HG02840 (cell line): Measurements from ENCODE around the gene AKAP13.

Experiments used
- ATAC-seq: cut with Tn5 transposase; IDR thresholded peaks from one replicate; pipeline ENCODE4 v1.9.1; 2021; ENCODE audit warnings: mild to moderate bottlenecking, moderate library complexity, moderate number of reproducible peaks; ENCODE audit not compliant: unreplicated experiment, low FRiP score

The AKAP13 gene

DNA sequence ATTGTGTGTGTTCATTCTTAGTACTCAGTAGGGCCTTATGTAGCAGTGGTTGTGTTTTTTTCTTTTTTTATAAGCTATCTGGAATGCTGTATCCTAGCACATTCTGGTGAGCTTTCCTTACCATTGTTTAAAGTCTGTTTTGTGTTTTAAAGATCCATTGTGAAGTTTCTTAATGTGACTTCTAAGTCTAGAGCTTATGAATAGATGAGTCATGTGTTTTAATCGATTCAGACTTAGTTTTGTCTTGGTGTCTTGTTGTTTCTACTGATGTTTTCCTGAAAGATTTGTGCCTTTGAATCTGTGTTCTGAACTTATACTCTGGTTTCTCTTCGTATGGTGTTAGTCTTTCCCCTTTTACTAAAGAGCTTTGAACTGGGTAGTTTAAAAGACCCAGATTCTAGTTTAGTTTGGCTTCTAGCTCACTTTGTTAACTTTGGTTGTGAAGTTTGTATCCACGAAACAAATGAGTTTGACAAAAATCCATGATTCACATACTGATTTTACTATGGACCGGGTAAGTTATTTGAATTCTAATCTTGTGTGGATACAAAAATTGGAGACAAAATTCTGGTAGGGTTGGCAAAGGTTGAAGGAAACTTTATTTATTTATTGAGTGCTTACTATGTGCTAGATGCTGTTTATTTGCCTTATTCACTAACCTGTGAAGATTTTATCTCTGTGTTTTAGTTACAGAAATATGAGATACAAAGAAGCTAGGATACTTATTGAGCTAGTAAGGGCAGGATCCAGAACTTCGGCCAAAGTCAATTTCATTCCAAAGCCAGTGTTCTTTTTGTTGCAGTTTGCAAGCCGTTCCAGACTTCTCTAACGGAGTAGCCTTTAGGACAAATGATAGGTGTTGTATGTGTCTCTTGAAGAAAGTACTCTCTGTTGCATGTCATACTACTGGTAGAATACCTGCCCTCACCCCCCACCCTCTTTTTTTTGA lies 24.8 kb downstream of the AKAP13 start:
- ATAC-seq = no peak

DNA sequence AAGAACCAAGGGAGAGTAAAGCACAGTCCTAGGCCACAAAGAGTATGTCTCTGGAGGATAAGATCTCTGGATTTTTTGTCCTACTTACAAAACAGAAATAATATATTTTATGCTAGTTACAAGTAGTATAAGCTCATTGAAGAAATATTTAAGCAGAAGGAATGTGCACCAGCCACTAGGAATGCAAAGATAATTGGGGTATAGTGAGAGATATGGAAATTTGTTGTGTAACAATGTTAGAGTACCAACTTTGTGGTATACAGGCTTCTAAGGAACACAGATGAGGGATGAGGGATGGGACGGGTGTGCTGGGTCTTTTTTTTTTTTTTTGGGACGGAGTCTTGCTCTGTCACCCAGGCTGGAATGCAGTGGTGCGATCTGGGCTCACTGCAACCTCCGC lies 26.5 kb downstream of the AKAP13 start:
- ATAC-seq = no peak

DNA sequence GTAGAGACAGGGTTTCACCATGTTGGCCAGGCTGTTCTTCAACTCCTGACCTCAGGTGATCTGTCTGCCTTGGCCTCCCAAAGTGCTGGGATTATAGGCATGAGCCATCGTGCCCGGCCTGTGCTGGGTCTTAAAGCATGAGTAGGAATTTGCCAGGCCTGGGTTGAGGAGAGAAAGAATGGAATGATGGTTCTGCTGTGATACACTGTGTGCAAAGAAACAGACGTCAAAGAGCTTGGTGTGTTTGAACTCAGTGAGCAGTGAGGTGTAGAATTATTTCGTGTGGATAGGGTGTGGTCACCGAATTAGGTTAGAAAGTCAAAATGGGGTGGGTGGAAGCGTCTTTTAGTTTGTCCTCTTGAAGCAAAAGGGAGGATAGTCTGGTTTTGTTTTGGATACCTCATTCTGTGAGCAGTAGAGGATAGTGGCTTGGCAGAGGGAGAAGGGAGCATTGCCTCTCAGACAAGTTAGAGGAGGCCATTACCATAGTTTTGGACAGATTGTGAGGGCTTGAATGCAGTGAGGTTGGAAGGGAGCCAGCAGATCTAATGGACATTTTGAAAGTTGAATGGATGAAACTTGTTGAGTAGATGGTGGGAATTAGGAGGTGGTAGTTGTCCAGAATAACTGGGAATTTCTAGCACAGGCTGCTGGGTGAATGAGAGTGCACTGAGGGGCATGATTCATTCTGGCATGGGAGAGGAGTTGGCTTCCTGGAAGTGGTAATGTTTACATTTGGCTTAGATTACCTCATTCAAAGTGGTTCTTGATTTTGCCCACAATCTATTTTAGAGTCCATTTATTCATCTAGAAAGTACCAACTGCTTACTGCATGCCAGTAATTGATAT lies 27.2 kb downstream of the AKAP13 start:
- peak; percentile 26 for ATAC-seq

DNA sequence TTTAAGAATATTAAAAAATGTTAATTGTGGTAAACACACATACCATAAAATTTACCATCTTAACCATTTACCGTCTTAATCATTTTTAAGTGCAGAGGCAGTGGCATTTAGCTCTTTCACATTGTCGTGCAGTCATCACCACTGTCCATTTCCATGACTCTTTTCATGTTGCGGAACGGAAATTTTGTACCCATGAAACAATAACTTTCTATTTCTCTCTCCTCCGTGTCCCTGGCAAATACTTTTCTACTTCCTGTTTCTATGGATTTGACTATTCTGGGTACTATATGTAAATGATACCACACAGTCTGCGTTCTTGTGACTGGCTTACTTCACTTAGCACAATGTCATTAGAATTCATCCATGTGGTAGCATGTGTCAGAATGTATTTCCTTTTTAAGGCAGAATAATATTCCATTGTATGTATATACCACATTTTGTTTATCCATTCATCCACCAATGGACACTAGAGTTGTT lies 27.9 kb downstream of the AKAP13 start:
- peak; percentile 53 for ATAC-seq

DNA sequence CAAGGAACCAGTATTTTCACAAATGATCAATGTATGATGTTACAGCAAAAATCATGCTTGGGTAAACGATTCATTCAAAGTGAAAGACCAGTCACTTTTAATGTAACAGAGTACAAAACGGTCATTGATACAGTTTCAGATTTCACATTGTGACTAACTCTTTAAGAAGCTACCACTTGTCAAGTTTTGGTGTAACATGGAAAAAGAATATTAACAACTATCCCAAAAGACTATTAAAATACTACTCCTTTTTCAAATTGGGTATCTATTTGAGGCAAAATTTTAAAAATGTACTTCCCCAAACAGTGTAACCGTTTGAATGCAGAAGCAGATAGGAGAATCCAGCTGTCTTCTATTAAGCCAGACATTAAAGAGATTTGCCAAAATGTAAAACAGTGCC lies 31.7 kb downstream of the AKAP13 start:
- ATAC-seq = no peak

DNA sequence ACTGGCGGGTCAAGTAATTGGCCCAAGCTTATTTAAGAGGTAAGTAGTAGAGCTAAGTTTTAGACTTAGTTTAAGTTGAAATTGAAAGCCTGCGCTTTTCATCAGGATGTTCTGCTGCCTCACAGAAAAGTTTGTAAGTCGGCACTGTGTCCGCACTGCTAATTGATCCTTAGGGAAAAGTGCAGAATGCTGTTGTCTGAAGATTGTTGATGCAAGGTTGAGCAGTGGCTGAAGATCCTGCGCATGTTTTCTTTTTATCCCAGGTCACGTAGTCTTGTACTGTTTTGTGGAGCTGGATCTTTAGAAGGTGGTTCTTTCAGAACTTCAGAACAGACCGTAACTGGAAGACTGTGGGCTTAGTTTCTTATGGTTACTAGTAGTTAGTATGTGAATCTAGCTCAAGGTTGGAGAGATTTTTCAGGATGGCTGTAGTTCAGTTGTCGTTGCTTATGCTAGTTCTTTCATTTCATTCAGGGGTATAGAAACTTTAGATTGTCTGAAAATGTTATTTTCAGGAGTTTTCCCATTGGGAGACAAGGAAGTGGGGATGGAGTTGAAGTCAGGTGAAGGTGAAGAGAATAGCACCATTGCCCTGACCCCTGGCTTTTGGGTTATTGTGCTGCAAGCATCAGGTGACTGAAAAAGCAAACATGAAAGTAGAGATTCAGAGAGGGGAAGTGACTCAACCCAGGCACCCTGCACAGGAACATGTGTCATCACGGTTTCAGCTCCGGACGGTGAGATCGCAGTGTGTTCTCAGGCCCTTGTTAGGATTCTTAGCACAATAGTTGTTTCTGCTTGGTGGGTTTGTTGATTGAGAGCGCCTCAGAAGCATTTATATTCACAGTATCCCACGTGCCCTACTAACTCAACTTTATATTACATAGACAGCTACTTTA lies 32.8 kb downstream of the AKAP13 start:
- peak; percentile 93 for ATAC-seq

DNA sequence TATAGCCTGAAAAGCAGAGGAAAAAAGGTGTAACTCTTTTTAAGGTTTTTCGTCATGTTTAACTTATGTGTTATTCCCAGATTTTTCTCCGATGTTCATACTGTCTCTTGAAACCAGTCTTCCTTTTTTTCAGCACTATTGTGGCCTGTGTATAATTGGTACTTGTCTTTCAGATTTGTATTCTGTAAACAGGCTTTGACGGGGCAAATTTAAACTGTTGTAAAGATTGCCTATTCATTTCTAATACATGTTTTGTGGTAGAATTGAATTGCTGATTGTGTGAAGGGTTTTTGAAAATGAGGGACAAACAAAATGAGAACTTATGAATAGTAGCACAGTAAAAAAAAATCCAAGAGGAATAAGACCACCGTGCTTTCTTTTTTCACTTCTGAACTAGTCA lies 33.6 kb downstream of the AKAP13 start:
- no peak for ATAC-seq

DNA sequence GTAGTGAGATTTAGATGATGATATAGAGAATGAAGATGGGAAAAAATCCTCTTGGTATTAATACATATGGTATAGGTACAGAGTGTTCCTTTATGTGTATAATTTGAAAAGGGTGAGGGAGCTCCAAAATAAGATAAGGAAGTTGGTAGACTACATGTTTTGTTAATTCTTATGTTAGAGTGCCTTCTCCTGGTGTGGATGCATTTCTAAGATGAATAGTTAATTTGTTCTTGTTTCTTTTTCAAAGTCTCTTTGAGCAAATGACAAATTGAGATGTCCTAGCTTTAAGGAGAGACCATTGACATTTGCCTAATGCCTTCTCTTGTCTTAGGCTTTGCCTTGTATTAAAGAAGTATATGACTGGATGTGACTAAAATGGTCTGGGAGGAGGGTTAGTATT lies 34.1 kb downstream of the AKAP13 start:
- no peak for ATAC-seq

DNA sequence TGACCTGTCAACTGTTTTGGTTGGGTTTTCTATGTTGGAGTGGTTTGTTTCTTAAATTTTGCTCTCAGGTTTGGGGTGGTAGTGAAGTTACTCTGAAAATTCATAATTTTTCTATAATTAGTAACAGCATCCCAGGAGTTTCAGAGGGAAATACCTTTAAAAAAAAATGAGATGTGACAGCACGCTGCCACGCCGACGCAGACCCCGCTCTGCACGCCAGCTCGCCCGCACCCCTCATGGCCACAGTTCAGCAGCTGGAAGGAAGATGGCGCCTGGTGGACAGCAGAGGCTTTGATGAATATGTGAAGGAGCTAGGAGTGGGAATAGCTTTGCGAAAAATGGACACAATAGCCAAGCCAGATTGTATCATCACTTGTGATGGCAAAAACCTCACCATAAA lies 34.6 kb downstream of the AKAP13 start:
- ATAC-seq = no peak

DNA sequence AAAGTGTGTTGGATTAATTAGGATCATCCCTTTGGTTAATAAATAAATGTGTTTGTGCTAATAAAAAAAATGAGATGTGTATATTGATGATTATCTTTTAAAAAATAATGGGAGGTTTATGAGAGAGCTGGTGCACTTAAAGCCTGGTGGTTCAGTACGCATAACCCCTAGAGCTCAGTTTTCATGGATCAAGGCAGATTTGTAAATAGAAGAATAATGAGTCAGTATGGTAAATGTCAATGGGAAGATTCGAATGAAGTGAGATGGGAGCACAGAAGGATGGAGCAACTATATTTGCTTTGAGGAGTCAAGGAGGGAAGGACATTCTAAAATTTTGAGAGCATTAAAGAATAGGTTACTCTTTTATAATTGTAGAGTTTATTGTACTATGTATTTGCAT lies 35.4 kb downstream of the AKAP13 start:
- no peak for ATAC-seq

DNA sequence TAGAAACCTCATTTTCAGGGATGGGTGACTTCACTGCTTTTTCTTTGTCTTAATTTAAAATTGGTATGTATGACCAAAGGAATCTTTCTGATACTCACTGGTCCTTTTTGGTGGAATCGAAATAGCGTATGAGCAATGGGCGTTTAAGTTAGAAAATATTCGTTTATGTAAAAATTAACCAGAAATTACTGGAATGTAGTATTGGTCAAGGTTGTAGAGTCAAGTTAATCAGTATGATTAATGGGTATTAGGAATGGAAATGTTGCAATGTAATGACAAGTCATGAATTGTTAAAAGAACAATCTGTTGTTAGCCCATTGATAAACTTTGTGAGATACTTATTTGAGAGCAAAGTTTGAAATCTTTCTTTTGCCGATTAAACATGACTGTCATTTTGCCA lies 36.9 kb downstream of the AKAP13 start:
- ATAC-seq = no peak

DNA sequence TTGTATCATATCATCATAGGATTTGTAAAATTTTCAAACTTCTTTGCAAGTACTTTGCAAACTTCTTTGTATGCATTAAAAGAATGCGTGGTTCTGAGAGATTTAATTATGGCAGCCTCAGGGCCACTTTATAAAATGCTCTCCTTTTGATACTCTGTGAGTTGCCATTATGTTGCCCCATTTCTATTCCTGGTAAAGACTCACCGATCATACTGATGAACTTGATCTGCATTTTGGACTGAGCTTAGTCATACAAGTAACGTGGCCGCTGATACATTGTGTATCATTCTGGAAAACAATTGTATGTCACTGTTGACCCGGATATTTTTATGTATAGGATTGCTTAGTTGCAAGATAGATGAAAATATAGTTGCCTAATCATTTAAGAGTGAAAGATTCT lies 38.8 kb downstream of the AKAP13 start:
- no peak for ATAC-seq

DNA sequence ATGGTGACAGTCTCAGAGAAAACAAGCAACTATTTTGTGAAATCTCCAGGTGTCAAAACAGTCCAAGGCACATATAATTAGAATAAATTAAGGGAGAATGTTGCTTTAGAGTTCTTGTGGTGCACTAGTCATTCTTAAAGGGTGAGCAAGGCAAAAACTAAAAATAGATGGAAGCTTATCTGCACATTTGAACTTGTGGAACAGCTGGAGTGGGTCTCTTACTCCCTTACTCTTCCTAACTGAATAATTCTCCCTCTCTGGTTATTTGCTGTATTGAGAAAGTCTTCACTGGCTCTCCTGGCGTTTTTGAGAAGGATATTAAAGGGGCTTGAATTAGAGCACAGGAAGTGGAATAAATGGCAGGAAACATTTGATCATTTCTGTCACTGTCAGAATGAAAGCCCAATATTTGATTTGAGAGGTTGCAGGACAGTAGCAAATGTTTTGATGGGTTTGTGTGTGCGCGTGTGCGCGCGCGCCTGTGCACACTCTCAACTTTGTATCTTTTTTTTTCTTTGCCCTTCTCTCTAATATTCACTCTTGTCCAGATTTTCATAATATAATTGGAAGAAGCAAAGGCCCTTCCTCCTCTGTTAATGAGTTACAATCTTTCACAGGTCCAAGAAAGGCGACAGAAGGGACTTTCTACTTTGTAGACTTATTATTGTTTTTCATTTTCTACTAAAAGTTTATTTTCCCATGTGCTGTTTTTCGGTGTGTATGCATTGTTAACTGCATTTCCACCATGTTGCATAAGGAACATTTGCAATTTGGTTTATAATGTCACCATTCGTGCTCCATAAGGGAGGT lies 40.9 kb downstream of the AKAP13 start:
- no peak for ATAC-seq

DNA sequence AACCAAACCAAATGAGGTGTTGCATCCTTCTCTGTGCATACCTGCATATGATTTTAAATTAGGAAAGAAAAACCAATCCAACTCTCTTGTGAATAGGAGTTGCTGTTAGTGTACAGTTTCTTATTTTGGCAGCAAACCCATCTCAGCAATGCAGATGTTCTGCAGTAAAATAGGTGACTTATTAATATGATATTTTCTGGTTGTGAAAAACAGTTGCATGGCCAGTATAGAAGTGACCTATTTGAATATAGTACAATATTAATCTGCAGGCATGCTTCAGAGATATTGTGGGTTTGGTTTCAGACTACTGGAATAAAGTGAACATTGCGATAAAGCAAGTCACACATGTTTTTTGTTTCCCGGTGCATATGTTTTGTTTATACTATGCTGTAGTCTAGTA lies 42.2 kb downstream of the AKAP13 start:
- ATAC-seq = no peak

DNA sequence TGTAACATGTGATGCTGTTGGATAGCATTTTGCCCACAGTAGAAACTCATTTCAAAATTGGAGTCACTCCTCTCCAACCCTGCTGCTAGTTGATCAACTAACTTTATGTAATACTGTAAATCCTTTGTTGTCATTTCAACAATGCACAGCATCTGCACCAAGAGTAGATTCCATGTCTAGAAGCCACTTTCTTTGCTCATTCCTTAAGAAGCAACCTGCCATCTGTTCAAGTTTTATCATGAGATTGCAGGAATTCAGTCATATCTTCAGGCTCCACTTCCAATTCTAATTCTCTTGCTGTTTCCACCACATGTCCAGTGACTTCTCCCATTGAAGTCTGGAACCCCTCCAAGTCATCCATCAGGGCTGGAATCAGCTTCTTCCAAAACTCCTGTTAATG lies 42.9 kb downstream of the AKAP13 start:
- no peak for ATAC-seq

DNA sequence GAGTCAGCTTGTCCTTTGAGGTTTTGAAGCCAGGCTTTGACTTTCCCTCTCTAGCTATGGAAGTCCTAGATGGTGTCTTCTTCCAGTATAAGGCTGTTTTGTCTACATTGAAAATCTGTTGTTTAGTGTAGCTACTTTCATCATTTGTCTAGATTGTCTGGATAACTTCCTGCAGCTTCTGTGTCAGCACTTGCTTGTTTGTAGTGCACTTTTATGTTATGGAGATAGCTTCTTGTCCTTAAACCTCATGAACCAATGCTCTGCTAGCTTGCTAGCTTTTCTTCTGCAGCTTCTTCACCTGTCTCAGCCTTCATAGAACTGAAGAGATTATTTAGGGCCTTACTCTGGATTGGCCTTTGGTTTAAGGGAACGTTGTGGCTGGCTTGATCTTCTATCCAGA lies 43.8 kb downstream of the AKAP13 start:
- ATAC-seq = no peak

DNA sequence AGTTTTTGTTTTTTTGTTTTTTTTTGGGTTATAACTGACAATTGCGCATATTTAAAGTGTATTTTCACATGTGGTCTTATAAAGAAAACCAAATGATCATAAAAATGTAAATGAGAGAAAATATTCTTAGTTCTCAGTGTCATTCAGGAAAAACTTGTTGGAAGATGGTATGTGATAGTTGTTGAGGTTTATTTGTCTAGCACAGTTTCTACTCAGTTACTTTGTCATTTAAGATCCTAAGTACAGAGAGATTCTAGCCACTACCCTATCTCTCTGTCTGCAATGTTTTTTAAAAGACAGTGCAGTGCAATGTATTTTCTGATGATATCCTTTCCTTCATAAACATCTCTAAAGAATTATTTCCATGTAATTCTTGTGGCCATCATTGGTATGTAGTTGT lies 46.1 kb downstream of the AKAP13 start:
- no peak for ATAC-seq

DNA sequence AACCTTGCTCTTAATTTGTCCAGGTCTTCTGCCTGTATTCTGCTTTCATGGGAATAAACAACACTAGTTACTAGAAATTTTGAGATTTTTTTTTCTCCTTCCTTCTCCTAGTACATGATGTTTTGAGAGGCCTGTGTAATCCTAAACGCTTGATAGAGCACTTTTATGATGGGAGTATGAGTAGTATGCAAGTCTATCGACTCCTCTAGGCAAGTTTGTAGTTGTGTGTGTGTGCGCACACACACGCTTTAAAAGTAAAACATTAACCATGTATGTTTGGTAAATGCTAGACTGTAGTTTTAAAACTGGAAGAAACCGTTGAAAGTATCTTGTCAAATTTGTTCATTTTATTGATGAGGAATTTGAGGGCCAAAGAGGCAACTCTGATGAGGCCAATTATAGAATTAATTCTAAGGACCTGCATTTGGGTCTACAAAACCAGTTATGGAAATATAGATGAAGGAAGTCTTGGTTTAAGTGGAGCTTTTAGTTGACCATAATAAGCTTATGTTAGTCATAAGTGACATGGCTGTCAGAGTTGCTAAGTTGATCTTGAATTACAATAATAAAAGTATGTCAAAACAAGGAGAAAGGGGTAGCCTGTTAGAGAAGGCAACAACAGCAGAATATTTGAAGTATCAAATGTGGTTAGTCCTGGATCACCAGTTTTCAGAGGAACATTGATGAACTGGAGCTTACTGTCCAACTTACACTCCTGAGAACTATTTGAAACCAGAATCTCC lies 47.1 kb downstream of the AKAP13 start:
- no peak for ATAC-seq

DNA sequence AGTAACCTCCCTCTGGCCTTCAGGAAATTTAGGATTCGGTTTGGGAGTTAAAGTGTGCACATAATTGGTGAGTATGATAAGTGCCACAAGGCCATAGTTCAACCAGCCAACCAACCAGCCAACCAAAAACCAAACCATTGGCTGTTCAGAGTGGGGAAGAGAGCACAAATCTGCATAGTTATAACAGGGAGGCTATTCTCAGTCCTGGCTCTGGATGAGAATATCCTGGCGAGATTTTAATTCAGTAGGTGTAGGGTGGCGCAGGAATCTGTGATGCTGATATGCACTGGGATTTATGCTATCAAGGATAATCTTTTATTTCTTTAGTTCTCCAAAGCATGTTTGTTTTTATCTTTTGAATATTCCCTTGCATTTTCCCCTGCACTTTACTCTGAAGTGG lies 49.1 kb downstream of the AKAP13 start:
- ATAC-seq = no peak
